ENCODE measurements around the gene PRIM2. TPM values are rescaled to one million over a fixed set of nuclear protein-coding genes. Genes with fewer than 3 reads are reported as not detected.
"Not testable (repeated sequence)": the region's sequence is repeated elsewhere in the genome, so short reads cannot be mapped to it uniquely, and the experiment has no call there.

PRIM2 gene
- total RNA-seq, 1 experiment from 2014 or later: 60.0 TPM

DNA sequence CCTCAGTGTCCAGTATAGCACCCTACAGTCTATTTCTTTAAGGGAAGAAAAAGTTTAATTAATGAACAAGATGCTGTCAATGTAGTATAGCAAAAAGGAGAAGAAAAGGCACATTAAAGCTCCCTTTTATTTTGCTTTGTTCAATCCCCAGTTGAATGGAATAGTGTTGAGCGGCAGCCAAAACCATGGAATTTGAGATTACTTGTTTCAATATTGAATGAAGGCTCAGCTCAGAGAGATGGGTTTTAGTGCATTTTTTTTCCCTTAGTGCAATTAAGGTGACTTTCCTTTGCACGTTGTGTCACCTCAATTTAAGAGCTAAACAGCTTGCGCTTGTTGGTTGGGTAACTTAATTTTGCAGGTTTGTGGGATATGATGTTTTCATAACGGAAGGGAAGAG, 254.7 kb downstream of the PRIM2 start:
- not testable (repeated sequence) for H3K36me3 ChIP-seq, H3K9me3 ChIP-seq, H3K4me3 ChIP-seq, H3K27me3 ChIP-seq, DNase-seq

DNA sequence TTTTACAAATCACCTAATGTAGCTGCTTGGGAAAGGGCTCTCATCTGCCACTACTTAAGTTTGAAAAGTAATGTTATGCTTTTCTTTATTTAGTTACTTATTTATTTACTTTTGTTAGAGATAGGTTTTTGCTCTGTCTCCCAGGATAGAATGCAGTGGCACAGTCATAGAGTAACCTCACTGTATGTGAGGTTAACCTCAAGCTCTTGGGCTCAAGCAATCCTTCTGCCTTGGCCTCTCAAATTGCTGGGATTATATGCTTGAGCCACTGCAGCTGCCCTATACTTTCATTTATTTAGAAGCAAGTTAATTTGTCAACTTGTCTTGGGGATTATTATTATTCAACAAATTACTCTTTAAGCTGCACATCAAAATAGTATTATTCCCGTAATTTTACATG, 255.4 kb downstream of the PRIM2 start:
- DNase-seq, H3K9me3 ChIP-seq, H3K36me3 ChIP-seq, H3K27me3 ChIP-seq, H3K4me3 ChIP-seq: not testable (repeated sequence)

DNA sequence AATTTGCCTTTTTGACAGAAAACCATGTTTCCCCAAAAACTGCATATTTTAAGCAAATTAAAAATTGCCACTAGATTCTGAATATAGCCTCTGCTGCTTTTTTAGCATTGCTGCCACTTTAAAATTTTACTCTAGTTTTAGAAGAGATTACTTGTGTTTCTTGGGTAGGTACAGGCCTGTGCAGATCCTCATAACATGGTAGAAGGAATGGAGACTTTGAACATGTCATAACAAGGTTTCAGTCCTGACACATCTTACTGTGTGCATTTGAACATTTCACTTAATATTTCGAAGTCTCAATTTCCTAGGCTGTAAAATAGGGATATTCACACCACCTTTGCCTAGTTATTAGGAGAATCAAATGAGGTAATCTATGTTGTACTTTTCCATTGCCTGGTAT, 259.6 kb downstream of the PRIM2 start:
- not testable (repeated sequence) for H3K36me3 ChIP-seq, H3K27me3 ChIP-seq, DNase-seq, H3K9me3 ChIP-seq, H3K4me3 ChIP-seq

DNA sequence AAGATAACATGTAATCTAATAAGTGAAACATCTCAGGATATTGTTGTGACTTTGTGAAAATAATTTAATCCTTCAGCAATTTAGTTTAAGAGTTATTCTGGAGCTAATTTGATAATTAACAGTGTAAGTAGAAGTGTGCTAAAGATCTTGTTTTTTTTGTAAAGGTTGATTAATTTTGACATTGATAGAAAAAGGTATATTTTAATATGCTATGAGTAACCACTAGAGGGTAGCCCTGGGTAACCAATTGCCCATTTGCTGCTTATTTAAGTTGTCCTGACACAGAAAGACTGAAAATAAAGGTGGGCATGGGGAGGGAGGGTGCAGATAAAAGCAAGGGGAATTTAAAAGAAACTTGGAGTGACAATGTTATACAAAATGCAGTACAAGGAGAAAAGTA, 262.1 kb downstream of the PRIM2 start:
- DNase-seq, H3K9me3 ChIP-seq, H3K27me3 ChIP-seq, H3K4me3 ChIP-seq, H3K36me3 ChIP-seq: not testable (repeated sequence)

- H3K9me3 ChIP-seq, H3K36me3 ChIP-seq, DNase-seq, H3K27me3 ChIP-seq, H3K4me3 ChIP-seq: not testable (repeated sequence)
Measured at GRCh38 chr6:57581586-57581985, 264.2 kb downstream of the PRIM2 start.

DNA sequence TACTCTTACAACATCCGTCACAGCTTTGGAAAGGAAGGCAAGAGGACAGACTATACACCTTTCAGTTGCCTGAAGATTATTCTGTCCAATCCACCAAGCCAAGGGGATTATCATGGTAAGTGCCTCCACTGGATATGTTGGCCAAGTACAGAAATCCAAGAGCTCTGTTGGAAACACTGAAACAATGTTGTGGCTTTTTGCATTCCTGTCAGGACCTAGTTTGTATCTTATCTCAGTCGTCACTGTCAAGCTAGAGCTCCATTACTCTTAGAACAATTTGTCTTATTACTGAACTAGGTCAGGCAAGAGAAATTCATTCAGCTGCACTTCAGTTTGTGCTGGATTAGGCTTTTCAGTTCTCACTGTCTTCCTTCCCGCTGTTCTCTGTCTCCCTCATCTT, 283.7 kb downstream of the PRIM2 start:
- H3K27me3 ChIP-seq, H3K9me3 ChIP-seq, DNase-seq, H3K36me3 ChIP-seq, H3K4me3 ChIP-seq: not testable (repeated sequence)

DNA sequence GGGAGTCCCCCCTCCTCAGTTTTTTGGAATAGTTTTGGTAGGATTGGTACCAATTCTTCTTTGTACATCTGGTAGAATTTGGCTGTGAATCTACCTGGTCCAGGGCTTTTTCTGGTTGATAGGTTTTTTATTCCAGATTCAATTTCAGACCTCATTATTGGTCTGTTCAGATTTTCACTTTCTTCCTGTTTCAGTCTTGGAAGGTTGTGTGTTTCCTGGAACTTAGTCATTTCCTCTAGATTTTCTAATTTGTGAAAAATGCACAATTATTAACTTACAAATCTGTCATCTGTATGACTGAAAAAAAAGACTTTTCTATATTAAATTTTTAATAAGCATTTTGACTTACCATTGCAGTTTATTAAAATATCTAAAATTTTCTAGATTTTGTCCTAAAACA, 287.9 kb downstream of the PRIM2 start:
- H3K27me3 ChIP-seq, H3K4me3 ChIP-seq, H3K36me3 ChIP-seq, H3K9me3 ChIP-seq, DNase-seq: not testable (repeated sequence)

DNA sequence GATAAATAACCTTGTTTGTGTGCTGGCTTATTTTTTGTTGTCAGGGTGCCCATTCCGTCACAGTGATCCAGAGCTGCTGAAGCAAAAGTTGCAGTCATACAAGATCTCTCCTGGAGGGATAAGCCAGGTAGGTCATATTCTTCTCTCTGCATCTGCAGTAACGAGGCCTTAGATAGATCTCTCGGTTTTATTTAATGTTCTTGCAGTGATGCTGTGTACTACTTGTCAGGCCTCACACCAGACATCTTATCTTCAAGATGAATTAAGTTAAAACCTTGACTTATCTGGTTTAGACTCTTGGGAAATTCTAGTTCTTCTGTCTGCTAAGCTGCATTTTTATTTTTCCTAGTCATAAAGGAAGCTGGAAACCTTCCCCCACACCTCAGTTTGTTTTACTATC, 288.9 kb downstream of the PRIM2 start:
- DNase-seq, H3K36me3 ChIP-seq, H3K27me3 ChIP-seq, H3K4me3 ChIP-seq, H3K9me3 ChIP-seq: not testable (repeated sequence)

GRCh38 chr6:57610612-57611011, 293.2 kb downstream of the PRIM2 start:
- H3K4me3 ChIP-seq, H3K27me3 ChIP-seq, H3K36me3 ChIP-seq, H3K9me3 ChIP-seq, DNase-seq: not testable (repeated sequence)

- H3K27me3 ChIP-seq, H3K4me3 ChIP-seq, H3K36me3 ChIP-seq, DNase-seq, H3K9me3 ChIP-seq: not testable (repeated sequence)
Measured at GRCh38 chr6:57618959-57619358, 301.5 kb downstream of the PRIM2 start.

- DNase-seq, H3K4me3 ChIP-seq, H3K27me3 ChIP-seq, H3K36me3 ChIP-seq, H3K9me3 ChIP-seq: not testable (repeated sequence)
Measured at GRCh38 chr6:57631773-57632172, 314.3 kb downstream of the PRIM2 start.

GRCh38 chr6:57658526-57658925, 341.1 kb downstream of the PRIM2 start:
- H3K9me3 ChIP-seq, DNase-seq, H3K36me3 ChIP-seq, H3K4me3 ChIP-seq, H3K27me3 ChIP-seq: not testable (repeated sequence)

- H3K27me3 ChIP-seq, H3K9me3 ChIP-seq, H3K4me3 ChIP-seq, DNase-seq, H3K36me3 ChIP-seq: not testable (repeated sequence)
Measured at GRCh38 chr6:57659794-57660193, 342.4 kb downstream of the PRIM2 start.

DNA sequence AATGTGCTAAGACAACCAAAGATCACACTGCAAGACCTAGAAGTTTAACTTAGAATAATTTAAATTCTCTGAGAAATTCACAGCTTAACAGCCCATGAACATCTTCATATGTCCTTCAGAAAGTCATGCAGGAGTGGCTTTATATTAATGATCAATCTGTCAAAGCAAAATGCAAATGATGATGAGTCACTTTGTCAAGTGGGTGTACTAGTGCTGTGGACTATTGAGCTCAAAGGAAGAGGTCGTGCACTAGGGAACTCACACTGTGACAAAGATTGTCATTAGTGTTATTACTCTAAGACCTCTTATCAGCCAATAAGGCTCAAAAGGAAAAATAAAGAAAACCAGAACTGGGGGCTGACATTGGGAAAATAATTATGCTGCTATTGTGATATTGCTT, 343.5 kb downstream of the PRIM2 start:
- not testable (repeated sequence) for H3K4me3 ChIP-seq, H3K27me3 ChIP-seq, H3K36me3 ChIP-seq, H3K9me3 ChIP-seq, DNase-seq

GRCh38 chr6:57668108-57668507, 350.7 kb downstream of the PRIM2 start:
- H3K36me3 ChIP-seq, H3K4me3 ChIP-seq, H3K27me3 ChIP-seq, DNase-seq, H3K9me3 ChIP-seq: not testable (repeated sequence)

DNA sequence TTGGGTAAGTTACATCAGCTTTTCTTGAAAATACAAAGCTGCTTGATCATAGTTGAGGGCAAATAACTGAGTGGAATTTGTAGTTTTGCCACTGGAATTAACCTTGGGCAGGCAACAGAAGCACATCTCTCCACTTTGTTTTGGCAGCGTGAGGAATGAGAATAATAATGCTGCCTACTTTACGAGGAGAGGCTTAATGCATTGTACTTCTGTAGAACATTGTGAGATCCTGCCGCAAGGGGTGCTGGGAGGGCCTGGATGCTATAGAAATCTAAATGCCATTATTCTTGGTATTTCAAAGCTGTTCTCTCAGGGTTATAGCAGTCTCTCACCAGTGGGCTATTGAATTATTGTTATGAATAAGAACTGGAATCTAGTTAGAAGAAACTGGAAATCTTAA, 353.8 kb downstream of the PRIM2 start:
- H3K36me3 ChIP-seq, DNase-seq, H3K9me3 ChIP-seq, H3K4me3 ChIP-seq, H3K27me3 ChIP-seq: not testable (repeated sequence)

- H3K9me3 ChIP-seq, H3K36me3 ChIP-seq, H3K4me3 ChIP-seq, H3K27me3 ChIP-seq: not testable (repeated sequence)
- peak; percentile 13 for DNase-seq
Measured at GRCh38 chr6:57671937-57672627, 354.7 kb downstream of the PRIM2 start.

GRCh38 chr6:57673281-57673680, 355.9 kb downstream of the PRIM2 start:
- H3K9me3 ChIP-seq, H3K27me3 ChIP-seq, H3K4me3 ChIP-seq, H3K36me3 ChIP-seq: not testable (repeated sequence)
- peak; percentile 37 for DNase-seq

DNA sequence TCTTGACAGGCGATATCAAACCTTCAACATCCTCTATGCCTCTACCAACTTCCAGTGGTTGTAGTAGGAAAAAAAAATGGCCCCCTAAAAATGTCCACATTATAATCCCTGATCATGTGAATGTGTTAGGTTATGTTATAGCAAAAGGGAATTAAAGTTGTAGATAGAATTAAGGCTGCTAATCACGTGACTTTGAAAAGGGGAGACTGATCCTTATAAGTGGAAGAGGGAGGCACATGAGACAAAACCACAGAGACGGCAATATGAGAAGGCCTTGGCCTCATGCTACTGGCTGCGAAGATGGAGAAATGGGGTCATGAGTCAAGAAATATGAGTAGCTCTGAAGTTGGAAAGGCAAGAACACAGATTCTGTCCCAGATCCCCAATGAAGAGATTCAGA, 358.0 kb downstream of the PRIM2 start:
- H3K36me3 ChIP-seq, H3K9me3 ChIP-seq, DNase-seq, H3K4me3 ChIP-seq, H3K27me3 ChIP-seq: not testable (repeated sequence)
